Measurements from ENCODE around the gene ZNF426. TPM values are rescaled to one million over a fixed set of nuclear protein-coding genes. Genes with fewer than 3 reads are reported as not detected.
"Not testable (repeated sequence)": the region's sequence is repeated elsewhere in the genome, so short reads cannot be mapped to it uniquely, and the experiment has no call there.

The ZNF426 gene
- total RNA-seq: 10 to 100 TPM in 1 of 4 donors, 1 to 10 TPM in 3; 3.5 to 14.0 (median 5.7) TPM

DNA sequence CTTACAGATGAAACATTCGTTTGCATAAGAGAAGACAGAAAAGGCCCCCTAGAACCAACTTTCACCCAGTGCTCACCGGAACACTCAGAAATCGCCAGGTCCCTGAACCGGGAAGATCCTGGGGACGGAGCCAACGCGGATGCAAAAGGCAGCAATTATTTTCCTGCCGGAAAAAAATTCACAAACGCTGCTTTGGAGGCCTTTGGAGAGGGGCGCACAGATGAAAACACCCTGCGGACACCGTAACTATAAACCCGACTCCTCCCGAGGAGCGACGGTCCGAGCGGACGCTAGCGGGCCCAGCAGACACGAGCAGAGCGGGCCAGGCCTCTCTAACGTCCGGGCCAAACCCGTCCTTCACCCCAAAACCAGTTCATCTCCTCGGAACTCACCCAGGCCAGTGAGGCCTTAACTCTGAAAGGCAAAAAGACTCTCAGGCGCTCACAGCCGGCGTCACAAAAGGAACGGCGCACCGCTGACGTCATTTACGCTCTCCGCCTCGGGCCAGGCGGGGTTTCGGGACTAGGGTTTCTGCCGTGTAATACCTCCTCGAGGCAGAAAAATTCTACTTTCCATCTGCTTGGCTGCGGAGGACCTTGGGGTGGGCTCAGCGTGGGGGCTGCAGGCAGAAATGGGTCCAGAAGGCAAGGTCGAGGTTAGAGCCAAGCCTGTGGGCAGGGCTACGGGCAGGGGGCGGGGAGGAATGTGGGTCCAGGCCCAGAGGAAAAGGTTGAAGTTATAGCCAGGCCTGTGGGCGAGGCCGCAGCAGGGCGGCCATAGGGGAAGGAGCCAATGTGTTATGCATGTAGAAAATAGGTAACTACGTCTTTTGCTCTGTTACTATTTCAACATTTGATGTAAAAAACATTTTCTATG, at the start of gene ZNF426:
Gene ZNF426, minus strand, starts transcription at position 463 of the 876 bp plus-strand sequence. CDS start 2,413 bp downstream, outside the sequence.
- Histone ChIP-seq H3K9me3 (peaks cover 0 to 31% (median 0%) of the 10 kb centered on the region in 4 donors), H3K4me1 (peaks cover 0 to 10% (median 0%) of the 10 kb centered on the region in 4 donors), H3K4me3 (peak within 1 kb of the TSS; percentile 53 to 83 (median 64)), H3K27me3 (no peaks in the 10 kb centered on the region), H3K27ac (peak within 1 kb of the TSS; percentile 78 to 89 (median 84)), H3K36me3 (peaks cover 0 to 32% (median 0%) of the 10 kb centered on the region in 3 donors)
- TF ChIP-seq POLR2A (IDR thresholded peaks at IDR 0.05): no peak
- TF ChIP-seq, protein P1, sequence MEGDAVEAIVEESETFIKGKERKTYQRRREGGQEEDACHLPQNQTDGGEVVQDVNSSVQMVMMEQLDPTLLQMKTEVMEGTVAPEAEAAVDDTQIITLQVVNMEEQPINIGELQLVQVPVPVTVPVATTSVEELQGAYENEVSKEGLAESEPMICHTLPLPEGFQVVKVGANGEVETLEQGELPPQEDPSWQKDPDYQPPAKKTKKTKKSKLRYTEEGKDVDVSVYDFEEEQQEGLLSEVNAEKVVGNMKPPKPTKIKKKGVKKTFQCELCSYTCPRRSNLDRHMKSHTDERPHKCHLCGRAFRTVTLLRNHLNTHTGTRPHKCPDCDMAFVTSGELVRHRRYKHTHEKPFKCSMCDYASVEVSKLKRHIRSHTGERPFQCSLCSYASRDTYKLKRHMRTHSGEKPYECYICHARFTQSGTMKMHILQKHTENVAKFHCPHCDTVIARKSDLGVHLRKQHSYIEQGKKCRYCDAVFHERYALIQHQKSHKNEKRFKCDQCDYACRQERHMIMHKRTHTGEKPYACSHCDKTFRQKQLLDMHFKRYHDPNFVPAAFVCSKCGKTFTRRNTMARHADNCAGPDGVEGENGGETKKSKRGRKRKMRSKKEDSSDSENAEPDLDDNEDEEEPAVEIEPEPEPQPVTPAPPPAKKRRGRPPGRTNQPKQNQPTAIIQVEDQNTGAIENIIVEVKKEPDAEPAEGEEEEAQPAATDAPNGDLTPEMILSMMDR (IDR thresholded peaks at IDR 0.05): no peak
- DNase-seq: peak; percentile 76 to 91 (median 87)

DNA sequence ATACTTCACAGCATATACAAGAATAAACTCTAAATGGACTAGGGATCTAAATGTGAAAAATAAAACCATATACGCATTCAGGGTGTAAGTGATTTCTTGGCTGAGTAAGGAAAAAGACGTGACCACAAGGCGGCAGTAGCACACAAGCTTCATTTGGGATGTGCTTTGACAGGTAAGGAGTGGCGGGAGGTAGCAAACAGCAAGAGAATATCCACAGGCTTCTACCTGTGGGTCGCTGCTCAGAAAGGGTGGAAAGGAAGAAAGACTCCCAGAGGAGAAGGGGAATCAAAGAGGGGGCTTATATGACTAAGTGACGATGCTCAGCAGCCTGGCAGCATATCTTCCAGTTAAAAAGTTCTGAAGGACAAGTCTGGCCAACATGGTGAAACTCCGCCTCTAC, 48.3 kb upstream of the ZNF426 start:
- Histone ChIP-seq H3K9me3 (no peaks in the 10 kb centered on the region), H3K36me3 (no peaks in the 10 kb centered on the region), H3K27ac (no peak overlapping the region), H3K4me3 (no peak overlapping the region), H3K27me3 (no peaks in the 10 kb centered on the region), H3K4me1 (peaks cover 0 to 8% (median 2%) of the 10 kb centered on the region in 4 donors)
- DNase-seq: peak; percentile 68 to 94 (median 73)
- TF ChIP-seq, protein P1 (IDR thresholded peaks at IDR 0.05): peak; percentile 31 to 78 (median 68)
- TF ChIP-seq POLR2A (IDR thresholded peaks at IDR 0.05): no peak

DNA sequence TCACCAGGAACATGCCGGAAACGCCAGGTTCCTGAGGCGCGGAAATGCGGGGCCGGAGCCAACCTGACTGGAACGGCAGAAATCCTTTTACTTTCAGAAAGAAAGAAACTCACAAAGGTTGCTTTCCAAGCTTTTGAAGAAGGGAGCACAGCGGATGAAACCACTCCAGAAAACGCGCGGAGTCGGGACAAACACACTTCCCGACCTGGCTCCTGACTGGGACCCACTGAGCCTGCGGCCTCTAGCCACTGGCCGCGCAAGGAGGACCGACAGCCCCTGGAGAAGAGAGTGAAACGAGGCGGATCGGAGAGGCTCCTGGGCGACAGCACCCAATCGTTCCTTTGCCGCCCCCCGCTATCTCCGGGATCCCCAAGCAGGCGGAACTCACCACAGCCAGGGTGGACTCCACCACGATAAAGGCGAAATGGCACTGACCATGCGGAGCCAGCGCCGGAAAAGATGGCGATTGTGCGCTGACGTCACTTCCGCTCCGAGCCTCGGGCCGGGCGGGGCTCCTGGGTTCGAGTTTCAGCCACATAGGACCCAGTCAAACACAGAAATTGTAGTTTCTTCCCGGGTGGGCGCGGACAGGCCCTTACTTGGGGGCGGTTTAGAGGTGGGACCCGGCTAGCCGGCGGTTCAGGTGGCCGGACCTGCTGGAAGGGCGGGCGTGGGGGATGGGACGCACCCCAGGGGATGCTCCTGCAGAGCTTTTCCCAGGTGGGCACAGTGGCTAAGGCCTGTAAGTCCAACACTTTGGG, 45.8 kb upstream of the ZNF426 start, which contains the start of gene ZNF121:
Gene ZNF121, minus strand, starts transcription at position 432 of the 761 bp plus-strand sequence. CDS start 16,407 bp downstream, outside the sequence.
- TF ChIP-seq, protein P1 (IDR thresholded peaks at IDR 0.05): no peak
- peak in 1 of 2 donors; percentile 37 for TF ChIP-seq POLR2A (IDR thresholded peaks at IDR 0.05)

DNA sequence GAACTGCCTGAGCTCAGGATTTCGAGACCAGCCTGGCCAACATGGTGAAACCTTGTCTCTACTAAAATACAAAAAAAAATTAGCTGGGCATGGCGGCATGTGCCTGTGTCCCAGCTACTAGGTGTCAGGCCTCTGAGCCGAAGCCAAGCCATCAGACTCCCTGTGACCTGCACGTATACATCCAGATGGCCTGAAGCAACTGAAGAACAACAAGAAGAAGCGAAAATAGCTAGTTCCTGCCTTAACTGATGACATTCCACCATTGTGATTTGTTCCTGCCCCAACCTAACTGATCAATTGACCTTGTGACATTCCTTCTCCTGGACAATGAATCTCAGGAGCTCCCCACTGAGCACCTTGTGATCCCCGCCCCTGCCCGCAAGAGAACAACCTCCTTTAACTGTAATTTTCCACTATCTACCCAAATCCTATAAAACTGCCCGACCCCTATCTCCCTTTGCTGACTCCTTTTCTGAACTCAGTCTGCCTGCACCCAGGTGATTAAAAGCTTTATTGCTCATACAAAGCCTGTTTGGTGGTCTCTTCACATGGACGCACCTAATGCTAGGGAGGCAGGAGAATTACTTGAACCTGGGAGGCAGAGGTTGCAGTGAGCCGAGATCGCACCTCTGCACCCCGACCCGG, 43.8 kb upstream of the ZNF426 start:
- not testable (repeated sequence) for DNase-seq, H3K27me3 ChIP-seq, H3K4me3 ChIP-seq, H3K27ac ChIP-seq, H3K36me3 ChIP-seq, H3K4me1 ChIP-seq
- H3K9me3 ChIP-seq: peaks cover 0 to 18% (median 4%) of the 10 kb centered on the region in 4 donors

More for the DNA sequence above, 45.8 kb upstream of the ZNF426 start, which contains the start of gene ZNF121:
- Histone ChIP-seq H3K27ac (peak within 1 kb of the TSS; percentile 85 to 95 (median 90)), H3K27me3 (no peaks in the 10 kb centered on the region), H3K36me3 (peaks cover 0 to 4% (median 0%) of the 10 kb centered on the region in 3 donors), H3K4me1 (peaks cover 0 to 8% (median 2%) of the 10 kb centered on the region in 4 donors), H3K9me3 (peaks cover 0 to 2% (median 0%) of the 10 kb centered on the region in 4 donors), H3K4me3 (peak within 1 kb of the TSS; percentile 75 to 86 (median 82))
- peak; percentile 81 to 93 (median 91) for DNase-seq

DNA sequence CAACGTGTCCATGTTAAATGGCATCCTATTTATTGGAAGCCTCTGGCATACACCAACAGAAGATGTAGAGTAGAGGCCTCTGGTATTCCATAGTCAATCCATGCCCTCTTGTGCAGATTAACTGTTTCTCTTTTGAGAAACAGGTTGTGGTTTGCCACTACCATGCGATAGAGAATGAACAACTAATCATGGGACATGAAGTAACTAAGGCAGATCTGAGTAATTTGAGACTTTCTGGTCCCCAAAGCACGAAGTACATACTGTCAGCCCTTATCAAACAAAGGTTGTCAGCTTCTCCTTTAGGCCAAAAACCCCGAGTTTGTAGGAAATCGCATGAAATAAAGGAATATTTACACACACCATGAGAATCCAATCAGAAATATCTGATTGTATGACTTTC, 42.3 kb upstream of the ZNF426 start:
- peaks cover 0 to 24% (median 6%) of the 10 kb centered on the region in 4 donors for H3K9me3 ChIP-seq
- peaks cover 0 to 8% (median 0%) of the 10 kb centered on the region in 3 donors for H3K36me3 ChIP-seq
- no peak for DNase-seq
- peaks cover 0 to 8% (median 2%) of the 10 kb centered on the region in 4 donors for H3K4me1 ChIP-seq
- no peak overlapping the region for H3K27ac ChIP-seq
- no peaks in the 10 kb centered on the region for H3K27me3 ChIP-seq
- no peak for TF ChIP-seq POLR2A (IDR thresholded peaks at IDR 0.05)
- TF ChIP-seq, protein P1 (IDR thresholded peaks at IDR 0.05): no peak
- no peak overlapping the region for H3K4me3 ChIP-seq

Data from Peyer's patch (tissue), 4 donors.